HEK293T (cell line): ENCODE results near the gene PGAP1.

Experiments used
- ARNT ChIP-seq: fragments of 450-650 bp; IDR thresholded peaks from 2 replicates; pipeline ENCODE4 v1.6.1; 2017; ENCODE audit warnings: mild to moderate bottlenecking
- BHLHE40 ChIP-seq: fragments of 450-650 bp; IDR thresholded peaks from 2 replicates; pipeline ENCODE4 v1.6.1; 2016; ENCODE audit warnings: mild to moderate bottlenecking, moderate library complexity, borderline replicate concordance
- FOXA1 ChIP-seq: fragments of 450-650 bp; IDR thresholded peaks from 2 replicates; pipeline ENCODE4 v1.6.1; 2016; ENCODE audit warnings: mild to moderate bottlenecking
- FOXK2 ChIP-seq: fragments of 450-650 bp; IDR thresholded peaks from 2 replicates; pipeline ENCODE4 v1.6.1; 2016; ENCODE audit warnings: mild to moderate bottlenecking
- FOXM1 ChIP-seq: fragments of 450-650 bp; IDR thresholded peaks from 2 replicates; pipeline ENCODE4 v1.6.1; 2017; ENCODE audit warnings: mild to moderate bottlenecking, borderline replicate concordance
- SP1 ChIP-seq: fragments of 450-650 bp; IDR thresholded peaks from 2 replicates; pipeline ENCODE4 v1.6.1; 2017
- TARDBP ChIP-seq: fragments of 450-650 bp; IDR thresholded peaks from 2 replicates; pipeline ENCODE4 v1.6.1; 2016
- ZNF384 ChIP-seq: fragments of 450-650 bp; IDR thresholded peaks from 2 replicates; pipeline ENCODE4 v1.6.1; 2016
- TF ChIP-seq, protein P1 (sequence below): fragments of 450-650 bp; IDR thresholded peaks from 2 replicates; pipeline ENCODE4 v1.6.1; 2016

DNA sequence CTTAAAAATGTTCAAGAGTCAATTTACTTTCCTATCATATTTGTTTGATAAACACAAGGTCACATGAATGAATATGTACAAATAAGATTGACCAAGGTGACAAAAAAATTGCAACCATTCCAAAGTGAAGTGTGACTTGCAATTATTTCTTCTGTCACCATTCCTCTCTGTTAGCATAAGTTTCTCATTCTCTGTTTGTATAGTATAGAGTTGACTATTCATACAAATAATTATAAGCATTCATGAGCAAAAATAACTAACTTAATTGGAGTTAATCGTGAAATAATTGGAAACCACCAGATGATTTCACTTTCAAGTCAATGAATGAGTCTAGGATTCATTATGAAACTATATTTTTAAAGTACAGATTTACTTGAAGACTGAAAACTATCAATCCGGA lies 42.1 kb downstream of the PGAP1 start:
- TF ChIP-seq SP1 (no peak), BHLHE40 (no peak), FOXK2 (no peak), TARDBP (no peak), FOXM1 (no peak), ZNF384 (no peak), FOXA1 (no peak), ARNT (no peak)
- TF ChIP-seq, protein P1, sequence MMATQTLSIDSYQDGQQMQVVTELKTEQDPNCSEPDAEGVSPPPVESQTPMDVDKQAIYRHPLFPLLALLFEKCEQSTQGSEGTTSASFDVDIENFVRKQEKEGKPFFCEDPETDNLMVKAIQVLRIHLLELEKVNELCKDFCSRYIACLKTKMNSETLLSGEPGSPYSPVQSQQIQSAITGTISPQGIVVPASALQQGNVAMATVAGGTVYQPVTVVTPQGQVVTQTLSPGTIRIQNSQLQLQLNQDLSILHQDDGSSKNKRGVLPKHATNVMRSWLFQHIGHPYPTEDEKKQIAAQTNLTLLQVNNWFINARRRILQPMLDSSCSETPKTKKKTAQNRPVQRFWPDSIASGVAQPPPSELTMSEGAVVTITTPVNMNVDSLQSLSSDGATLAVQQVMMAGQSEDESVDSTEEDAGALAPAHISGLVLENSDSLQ: no peak
